GM12865 (cell line): ENCODE data around the gene ASTN2.

Experiments
- DNase-seq: peaks from one replicate; pipeline ENCODE4 v3.0.0; 2010; ENCODE audit warnings: low read depth
- H3K4me3 ChIP-seq: 2 replicates; pipeline ENCODE4 v1.5.1; 2011; ENCODE audit warnings: mild to moderate bottlenecking, low read depth, low read length, control low read depth
- CTCF ChIP-seq: IDR thresholded peaks from 2 replicates; pipeline ENCODE4 v1.5.1; 2011; ENCODE audit warnings: low read length, control low read depth, low read depth, inconsistent platforms; ENCODE audit not compliant: insufficient read depth; ENCODE audit errors: missing control alignments

Gene ASTN2

GRCh38 chr9:116448431-116448830 lies 966.4 kb downstream of the ASTN2 start:
- TF ChIP-seq CTCF = no peak
- no peak for DNase-seq
- H3K4me3 ChIP-seq = no peak overlapping the region

- no peak for DNase-seq
- H3K4me3 ChIP-seq = no peak overlapping the region
- no peak for TF ChIP-seq CTCF
These were observed 966.9 kb downstream of the ASTN2 start for GRCh38 chr9:116447934-116448333.

GRCh38 chr9:116442528-116442927 lies 972.3 kb downstream of the ASTN2 start:
- no peak for TF ChIP-seq CTCF
- no peak overlapping the region for H3K4me3 ChIP-seq
- no peak for DNase-seq

GRCh38 chr9:116437411-116438370 lies 977.2 kb downstream of the ASTN2 start:
- no peak for DNase-seq
- H3K4me3 ChIP-seq = no peak overlapping the region
- TF ChIP-seq CTCF = no peak

- TF ChIP-seq CTCF = no peak
- H3K4me3 ChIP-seq = no peak overlapping the region
- no peak for DNase-seq
These were observed 978.7 kb downstream of the ASTN2 start for GRCh38 chr9:116436121-116436520.

GRCh38 chr9:116435706-116436105 lies 979.2 kb downstream of the ASTN2 start:
- no peak for DNase-seq
- TF ChIP-seq CTCF = no peak

More at GRCh38 chr9:116435706-116436105, 979.2 kb downstream of the ASTN2 start:
- H3K4me3 ChIP-seq = no peak overlapping the region
